Measurements from ENCODE around the gene TRIM10.

DNA sequence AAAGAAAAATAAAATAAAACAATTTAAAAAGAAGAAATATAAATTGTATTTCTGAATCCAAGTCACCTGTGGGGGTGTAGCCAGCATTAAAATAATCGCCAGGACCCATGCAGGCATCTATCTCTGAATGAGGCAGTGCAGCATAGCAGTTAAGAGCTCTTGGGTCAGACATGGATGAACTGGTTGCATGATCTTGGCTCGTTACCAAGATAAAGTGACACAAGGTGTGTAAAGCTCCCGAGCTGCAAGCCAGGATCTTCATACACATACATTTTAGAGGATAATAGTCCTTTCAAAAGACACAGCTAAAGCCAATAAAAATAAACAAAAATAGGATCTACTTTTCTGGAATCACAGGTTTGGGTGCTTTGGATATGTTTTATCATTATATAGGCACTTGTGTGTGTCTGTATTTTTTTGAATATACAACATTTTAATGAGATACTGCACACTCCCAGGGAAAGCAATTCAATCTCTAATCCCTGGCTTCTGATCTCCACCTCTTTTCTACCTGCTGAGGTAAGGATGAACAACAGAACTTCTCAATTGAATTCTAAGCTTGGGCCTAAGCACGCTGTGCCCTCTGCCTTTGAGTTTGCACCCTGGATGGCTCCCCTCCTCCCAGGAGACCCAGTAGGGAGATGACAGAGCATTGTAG lies 8.9 kb downstream of the TRIM10 start:
- no peak for TF ChIP-seq CTCF (IDR thresholded peaks at IDR 0.05; ENCODE audit: low read depth, low read length)
- TF ChIP-seq POLR2A (IDR thresholded peaks at IDR 0.05; ENCODE audit: extremely low read depth, insufficient read length), result no peak
- TF ChIP-seq, protein P1, sequence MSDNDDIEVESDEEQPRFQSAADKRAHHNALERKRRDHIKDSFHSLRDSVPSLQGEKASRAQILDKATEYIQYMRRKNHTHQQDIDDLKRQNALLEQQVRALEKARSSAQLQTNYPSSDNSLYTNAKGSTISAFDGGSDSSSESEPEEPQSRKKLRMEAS (IDR thresholded peaks at IDR 0.05; ENCODE audit: low read depth, low read length), result no peak

Measured in NB4 (cell line).